ENCODE results near the gene SOX6. TPM values are rescaled to one million over a fixed set of nuclear protein-coding genes. Genes with fewer than 3 reads are reported as not detected.
A peak's percentile ranks its signal among the peaks of the same experiment; 100 is the strongest.

Gene SOX6
- total RNA-seq, 6 experiments from 2014 or later: 3.3 to 16.1 (median 7.8) TPM

DNA sequence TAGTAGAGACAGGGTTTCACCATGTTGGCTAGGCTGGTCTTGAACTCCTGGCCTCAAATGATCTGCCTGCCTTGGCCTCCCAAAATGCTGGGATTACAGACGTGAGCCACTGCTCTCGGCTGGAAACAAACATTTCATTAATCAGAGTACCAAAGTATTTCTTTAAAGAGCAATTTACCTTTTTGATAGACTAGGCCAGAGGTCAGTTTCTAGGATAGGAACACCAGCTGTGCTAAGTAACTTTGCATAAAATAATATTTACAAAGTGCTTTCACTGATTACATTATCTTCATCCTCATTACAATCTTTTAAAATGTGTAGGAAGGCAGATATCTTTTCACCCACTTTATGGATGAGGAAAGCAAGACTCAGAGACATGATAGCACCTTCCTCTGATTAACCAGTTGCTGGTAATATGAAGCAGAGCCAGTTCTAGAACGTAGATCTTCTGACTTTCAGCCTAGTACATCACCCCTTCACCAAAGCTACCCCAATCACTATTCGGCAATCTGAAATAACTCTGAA, 355.2 kb downstream of the SOX6 start:
- Histone ChIP-seq H3K4me1 (peaks cover 0 to 7% (median 3%) of the 10 kb centered on the region in 4 donors), H3K9me3 (no peaks in the 10 kb centered on the region), H3K27me3 (no peaks in the 10 kb centered on the region), H3K27ac (peak overlapping the region in 2 of 3 donors; percentile 18 to 25), H3K36me3 (no peaks in the 10 kb centered on the region), H3K4me3 (no peak overlapping the region)
- intact Hi-C loops (cut with DNase I): no loop called here
- DNase-seq: no peak
- WGBS (ENCODE audit: insufficient coverage, low coverage, low lambda C conversion rate, missing lambda C conversion rate): 47% methylated on average over 4 of the region's 4 CpGs
- no peak for TF ChIP-seq POLR2A (IDR thresholded peaks at IDR 0.05)
- TF ChIP-seq, protein P1, sequence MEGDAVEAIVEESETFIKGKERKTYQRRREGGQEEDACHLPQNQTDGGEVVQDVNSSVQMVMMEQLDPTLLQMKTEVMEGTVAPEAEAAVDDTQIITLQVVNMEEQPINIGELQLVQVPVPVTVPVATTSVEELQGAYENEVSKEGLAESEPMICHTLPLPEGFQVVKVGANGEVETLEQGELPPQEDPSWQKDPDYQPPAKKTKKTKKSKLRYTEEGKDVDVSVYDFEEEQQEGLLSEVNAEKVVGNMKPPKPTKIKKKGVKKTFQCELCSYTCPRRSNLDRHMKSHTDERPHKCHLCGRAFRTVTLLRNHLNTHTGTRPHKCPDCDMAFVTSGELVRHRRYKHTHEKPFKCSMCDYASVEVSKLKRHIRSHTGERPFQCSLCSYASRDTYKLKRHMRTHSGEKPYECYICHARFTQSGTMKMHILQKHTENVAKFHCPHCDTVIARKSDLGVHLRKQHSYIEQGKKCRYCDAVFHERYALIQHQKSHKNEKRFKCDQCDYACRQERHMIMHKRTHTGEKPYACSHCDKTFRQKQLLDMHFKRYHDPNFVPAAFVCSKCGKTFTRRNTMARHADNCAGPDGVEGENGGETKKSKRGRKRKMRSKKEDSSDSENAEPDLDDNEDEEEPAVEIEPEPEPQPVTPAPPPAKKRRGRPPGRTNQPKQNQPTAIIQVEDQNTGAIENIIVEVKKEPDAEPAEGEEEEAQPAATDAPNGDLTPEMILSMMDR (IDR thresholded peaks at IDR 0.05): no peak
- ATAC-seq: peak; percentile 46 to 61 (median 50)

DNA sequence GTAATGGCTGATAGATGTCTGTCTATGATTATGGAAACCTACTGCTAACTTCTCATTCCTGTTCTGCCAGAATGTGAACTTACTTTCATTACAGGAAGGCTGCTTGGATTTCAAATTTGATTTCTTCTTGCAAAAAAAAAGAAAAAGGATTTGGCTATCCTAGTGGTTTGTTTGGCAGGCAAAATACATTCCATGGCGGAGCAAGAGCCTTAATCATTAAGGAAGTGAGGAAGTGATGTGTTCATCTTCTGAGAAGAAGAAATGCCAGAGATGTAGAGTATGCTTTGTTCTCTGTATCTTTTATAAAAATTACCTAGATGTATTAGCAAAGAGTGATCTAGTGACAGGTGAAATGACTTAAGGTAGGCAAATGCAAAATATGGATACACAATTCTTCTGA, 356.3 kb downstream of the SOX6 start:
- peaks cover 0 to 7% (median 3%) of the 10 kb centered on the region in 4 donors for H3K4me1 ChIP-seq
- ATAC-seq (no peak), DNase-seq (no peak)
- H3K36me3 ChIP-seq: no peaks in the 10 kb centered on the region
- H3K4me3 ChIP-seq: no peak overlapping the region
- intact Hi-C loops (cut with DNase I): no loop called here
- no peak for TF ChIP-seq POLR2A (IDR thresholded peaks at IDR 0.05)
- TF ChIP-seq, protein P1 (IDR thresholded peaks at IDR 0.05): no peak
- H3K9me3 ChIP-seq: no peaks in the 10 kb centered on the region
- H3K27ac ChIP-seq: no peak overlapping the region
- H3K27me3 ChIP-seq: no peaks in the 10 kb centered on the region
- 80% methylated on average over 1 of the region's 1 CpG for WGBS (ENCODE audit: insufficient coverage, low coverage, low lambda C conversion rate, missing lambda C conversion rate)

DNA sequence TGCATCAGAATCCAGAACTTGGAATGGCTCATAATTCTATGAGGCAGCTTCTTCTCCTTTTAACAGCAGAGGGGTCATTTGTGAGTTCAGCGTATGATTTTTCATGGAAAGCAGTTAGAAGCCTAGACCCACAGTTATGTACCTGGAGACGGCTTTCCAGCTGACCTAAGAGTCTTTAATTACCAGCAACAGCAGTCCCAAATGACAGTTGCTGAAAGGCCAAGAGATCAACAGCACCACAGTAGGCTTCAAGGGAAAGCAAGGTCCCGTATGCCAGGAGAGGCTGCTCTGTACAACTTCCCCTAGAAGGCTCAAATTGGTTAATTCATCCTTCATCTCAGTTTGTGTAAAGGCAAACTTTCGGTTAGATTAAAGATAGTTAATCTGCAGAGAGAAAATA, 363.0 kb downstream of the SOX6 start:
- ATAC-seq: no peak
- intact Hi-C loops (cut with DNase I): no loop called here
- Histone ChIP-seq H3K4me1 (peaks cover 0 to 2% (median under 1%) of the 10 kb centered on the region in 4 donors), H3K27me3 (no peaks in the 10 kb centered on the region), H3K36me3 (no peaks in the 10 kb centered on the region), H3K9me3 (no peaks in the 10 kb centered on the region), H3K27ac (no peak overlapping the region), H3K4me3 (no peak overlapping the region)
- no peak for DNase-seq
- no peak for TF ChIP-seq POLR2A (IDR thresholded peaks at IDR 0.05)
- TF ChIP-seq, protein P1 (IDR thresholded peaks at IDR 0.05): no peak
- WGBS (ENCODE audit: insufficient coverage, low coverage, low lambda C conversion rate, missing lambda C conversion rate): 98% methylated on average over 4 of the region's 4 CpGs

DNA sequence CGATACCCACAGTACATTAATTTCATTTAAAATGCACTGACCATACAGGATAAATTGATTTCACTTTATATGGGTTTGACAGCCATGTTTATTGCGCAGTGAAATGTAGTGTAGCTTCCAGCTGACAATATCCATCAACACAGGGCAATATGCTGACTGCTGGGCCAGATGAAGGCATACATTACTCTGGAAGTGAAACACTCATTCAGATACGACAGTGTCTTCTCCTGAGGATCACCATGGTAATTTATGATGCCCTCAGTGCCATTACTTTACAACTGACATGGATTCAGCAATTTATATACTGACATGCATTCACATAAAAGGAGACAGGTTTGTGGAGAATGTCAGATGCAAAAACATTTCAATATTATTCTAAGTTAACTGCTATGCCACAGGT, 365.1 kb downstream of the SOX6 start:
- ATAC-seq: no peak
- Histone ChIP-seq H3K27me3 (no peaks in the 10 kb centered on the region), H3K36me3 (no peaks in the 10 kb centered on the region), H3K4me1 (peaks cover 0 to 7% (median under 1%) of the 10 kb centered on the region in 4 donors), H3K27ac (no peak overlapping the region), H3K4me3 (no peak overlapping the region), H3K9me3 (no peaks in the 10 kb centered on the region)
- 83% methylated on average over 3 of the region's 3 CpGs for WGBS (ENCODE audit: insufficient coverage, low coverage, low lambda C conversion rate, missing lambda C conversion rate)
- TF ChIP-seq, protein P1 (IDR thresholded peaks at IDR 0.05): no peak
- no peak for TF ChIP-seq POLR2A (IDR thresholded peaks at IDR 0.05)
- intact Hi-C loops (cut with DNase I): no loop called here
- DNase-seq: no peak

Measured in right lobe of liver (tissue), 6 donors.